Neural cell (in vitro differentiated cells): ENCODE results near the gene GRIN3B.

Experiments used
- CTCF ChIP-seq: fragments of 450-650 bp; IDR thresholded peaks from 2 replicates; pipeline ENCODE4 v1.5.1; 2014; ENCODE audit warnings: antibody characterized with exemption, mild to moderate bottlenecking, moderate library complexity; ENCODE audit not compliant: poor library complexity, severe bottlenecking
- EP300 ChIP-seq: fragments of 450-650 bp; conservative IDR thresholded peaks from 2 replicates; pipeline ENCODE4 v1.6.1; 2014; ENCODE audit warnings: antibody characterized with exemption, mild to moderate bottlenecking, moderate library complexity; ENCODE audit not compliant: poor library complexity, severe bottlenecking
- EZH2 ChIP-seq: fragments of 200-600, 300-800 bp; shearing (Covaris generic), sonication (generic); IDR thresholded peaks from 2 replicates; pipeline ENCODE4 v1.6.1; 2014; ENCODE audit warnings: antibody characterized with exemption, low read length, borderline replicate concordance, mild to moderate bottlenecking; ENCODE audit not compliant: insufficient read depth, poor library complexity, severe bottlenecking
- MXI1 ChIP-seq: fragments of 450-650 bp; conservative IDR thresholded peaks from 2 replicates; pipeline ENCODE4 v1.6.1; 2014; ENCODE audit warnings: antibody characterized with exemption, mild to moderate bottlenecking; ENCODE audit not compliant: poor library complexity, severe bottlenecking
- POLR2AphosphoS5 ChIP-seq: IDR thresholded peaks from 2 replicates; pipeline ENCODE4 v1.6.1; 2012
- RAD21 ChIP-seq: fragments of 450-650 bp; conservative IDR thresholded peaks from 2 replicates; pipeline ENCODE4 v1.6.1; 2014; ENCODE audit warnings: antibody characterized with exemption, mild to moderate bottlenecking, moderate library complexity
- REST ChIP-seq: IDR thresholded peaks from 2 replicates; pipeline ENCODE4 v1.6.1; 2012; ENCODE audit warnings: borderline replicate concordance
- TAF1 ChIP-seq: IDR thresholded peaks from 2 replicates; pipeline ENCODE4 v1.6.1; 2012; ENCODE audit warnings: low read depth

- no peak for TF ChIP-seq CTCF
- TF ChIP-seq REST = no peak
- TF ChIP-seq RAD21 = no peak
- TF ChIP-seq EZH2 = no peak
- no peak for TF ChIP-seq EP300
- no peak for TF ChIP-seq MXI1
- no peak for TF ChIP-seq POLR2AphosphoS5
- TF ChIP-seq TAF1 = no peak
Measured at GRCh38 chr19:1011831-1012333, 11.7 kb downstream of the GRIN3B start.
